Naive thymus-derived CD8-positive, alpha-beta T cell (primary cell): ENCODE results near the gene ERC2. TPM values are rescaled to one million over a fixed set of nuclear protein-coding genes. Genes with fewer than 3 reads are reported as not detected.

Source experiments
- ATAC-seq, 2 donors: fragments of 150-1000 bp; cut with Tn5 transposase in 1 of 2; sonication (Bioruptor Pico), chemical (Tn5 transposase) in 1 of 2; 1 replicate in 1 of 2; 2 replicates in 1 of 2; pipeline ENCODE4 v1.10.0; 2021; ENCODE audit warnings: mild to moderate bottlenecking in 2 of 2, moderate library complexity in 2 of 2
- POLR2A ChIA-PET: fragments of 350-600 bp; sonication (Branson Sonifier 250); formaldehyde crosslinking; loops from one replicate; lab custom pipeline; 2021; ENCODE audit warnings: antibody characterized with exemption; lab: Charles Lee
- DNase-seq, 10 donors: peaks; one replicate each; pipeline versions ENCODE4 v3.0.0 to v3.0.0-alpha.2; 2020 to 2022
- H3K27ac Mint-ChIP-seq, 10 donors: one replicate each; pipeline ENCODE4 v1.8.0; 2020 to 2022; ENCODE audit warnings: mild to moderate bottlenecking in 10 of 10, mixed read lengths in 10 of 10, moderate library complexity in 4 of 10, inconsistent platforms in 1 of 10
- H3K27me3 Mint-ChIP-seq, 5 donors: one replicate each; pipeline ENCODE4 v1.8.0; 2021 to 2022; ENCODE audit warnings: mixed read lengths in 5 of 5
- H3K36me3 Mint-ChIP-seq, 3 donors: one replicate each; pipeline ENCODE4 v1.8.0; 2020 to 2022; ENCODE audit warnings: mixed read lengths in 3 of 3, mild to moderate bottlenecking in 2 of 3, inconsistent platforms in 1 of 3
- H3K4me1 Mint-ChIP-seq, 4 donors: one replicate each; pipeline ENCODE4 v1.8.0; 2021 to 2022; ENCODE audit warnings: mixed read lengths in 4 of 4
- H3K4me3 Mint-ChIP-seq, 10 donors: one replicate each; pipeline ENCODE4 v1.8.0; 2020 to 2022; ENCODE audit warnings: mild to moderate bottlenecking in 10 of 10, mixed read lengths in 10 of 10, moderate library complexity in 6 of 10, inconsistent platforms in 1 of 10
- H3K9me3 Mint-ChIP-seq, 9 donors: one replicate each; pipeline ENCODE4 v1.8.0; 2020 to 2022; ENCODE audit warnings: mixed read lengths in 9 of 9, mild to moderate bottlenecking in 3 of 9, inconsistent platforms in 1 of 9, moderate library complexity in 1 of 9
- polyA plus RNA-seq, 3 donors: library from polyadenylated mRNA; unstranded; fragments of 300-500 nt; fragmentation: Illumina TruSeq; gene quantifications; one replicate each; pipeline ENCODE4 v1.2.3, GENCODE V29; 2021
- total RNA-seq, 8 experiments: library from RNA in 2 of 8; stranded (reverse) in 2 of 8; gene quantifications; one replicate each; pipeline ENCODE4 v1.2.3 and lab custom pipeline; 2021 to 2026

The ERC2 gene
- total and polyA plus RNA-seq, 5 experiments from 2014 or later: 0.05 to 0.29 TPM; not detected in 3

DNA sequence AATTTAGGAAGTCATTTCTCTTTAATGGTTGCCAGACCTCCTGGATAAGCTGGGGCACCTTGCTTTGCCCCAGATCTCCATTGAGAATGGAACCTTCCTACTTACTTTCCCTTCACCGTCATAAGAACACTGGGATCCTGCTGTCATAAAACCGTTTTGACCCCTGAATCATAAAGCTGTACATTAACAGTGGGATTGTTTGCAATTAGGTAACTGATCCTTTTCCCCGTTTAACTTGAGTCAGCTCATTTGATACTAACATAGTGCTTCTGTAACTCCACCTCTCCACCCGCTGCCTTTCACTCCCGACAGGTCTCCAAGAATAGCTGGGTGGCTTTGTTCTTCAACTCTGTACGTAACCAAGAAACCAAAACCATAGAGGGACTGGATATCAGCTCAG, 673.0 kb downstream of the ERC2 start:
- Mint-ChIP-seq H3K4me1 (no peaks in the 10 kb centered on the region), H3K27me3 (peaks cover 0 to 15% (median 2%) of the 10 kb centered on the region in 5 donors)

DNA sequence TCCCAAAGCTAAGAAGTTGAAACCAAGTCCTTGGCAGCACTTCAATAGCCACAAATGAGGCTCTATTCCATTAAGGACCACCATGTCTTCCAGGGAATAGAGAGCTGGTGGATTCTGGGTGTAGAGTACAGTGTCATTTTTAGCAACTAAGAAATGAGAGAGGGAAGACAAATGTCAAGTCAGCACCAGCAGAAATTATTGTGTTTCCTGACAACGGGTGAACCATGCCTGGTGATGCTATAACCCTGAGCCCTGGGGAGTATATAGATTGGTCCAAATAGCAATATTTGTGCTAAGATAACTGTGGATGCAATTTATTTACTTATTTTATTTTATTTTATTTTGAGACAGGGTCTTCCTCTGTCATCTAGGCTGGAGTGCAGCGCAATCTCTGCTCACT, 675.5 kb downstream of the ERC2 start:
- H3K4me3 Mint-ChIP-seq: no peak overlapping the region
- H3K27ac Mint-ChIP-seq: no peak overlapping the region
- peaks cover 0 to 13% (median 2%) of the 10 kb centered on the region in 5 donors for H3K27me3 Mint-ChIP-seq
- ATAC-seq (no peak), DNase-seq (no peak)
- H3K4me1 Mint-ChIP-seq: peaks cover 0 to 3% (median 0%) of the 10 kb centered on the region in 4 donors
- H3K9me3 Mint-ChIP-seq: peaks cover 0 to 11% (median under 1%) of the 10 kb centered on the region in 9 donors
- POLR2A ChIA-PET: no interaction called here
- H3K36me3 Mint-ChIP-seq: no peaks in the 10 kb centered on the region

More for the DNA sequence above, 673.0 kb downstream of the ERC2 start:
- POLR2A ChIA-PET: no interaction called here
- no peak overlapping the region for H3K27ac Mint-ChIP-seq
- peaks cover 0 to 17% (median 0%) of the 10 kb centered on the region in 9 donors for H3K9me3 Mint-ChIP-seq
- no peaks in the 10 kb centered on the region for H3K36me3 Mint-ChIP-seq
- ATAC-seq: no peak
- DNase-seq: no peak
- no peak overlapping the region for H3K4me3 Mint-ChIP-seq

DNA sequence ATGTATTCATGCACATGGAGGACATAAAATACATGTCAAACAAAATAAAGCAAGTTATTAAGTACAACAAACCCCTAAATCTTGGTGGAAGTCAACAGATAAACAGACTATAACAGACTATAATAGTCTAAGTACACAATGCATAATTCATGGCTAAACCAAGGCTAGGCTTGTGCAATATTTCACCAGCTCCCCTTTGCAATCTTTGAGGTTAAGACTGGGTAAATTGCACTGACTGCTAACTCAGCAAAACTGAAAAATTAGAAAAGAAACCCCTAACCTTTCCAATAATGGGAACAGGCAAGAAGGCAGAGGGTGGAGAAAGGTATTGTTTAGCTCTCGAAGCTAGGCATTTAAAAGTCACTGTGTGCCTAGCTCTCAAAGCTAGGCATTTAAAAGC, 676.3 kb downstream of the ERC2 start:
- no peak for ATAC-seq

DNA sequence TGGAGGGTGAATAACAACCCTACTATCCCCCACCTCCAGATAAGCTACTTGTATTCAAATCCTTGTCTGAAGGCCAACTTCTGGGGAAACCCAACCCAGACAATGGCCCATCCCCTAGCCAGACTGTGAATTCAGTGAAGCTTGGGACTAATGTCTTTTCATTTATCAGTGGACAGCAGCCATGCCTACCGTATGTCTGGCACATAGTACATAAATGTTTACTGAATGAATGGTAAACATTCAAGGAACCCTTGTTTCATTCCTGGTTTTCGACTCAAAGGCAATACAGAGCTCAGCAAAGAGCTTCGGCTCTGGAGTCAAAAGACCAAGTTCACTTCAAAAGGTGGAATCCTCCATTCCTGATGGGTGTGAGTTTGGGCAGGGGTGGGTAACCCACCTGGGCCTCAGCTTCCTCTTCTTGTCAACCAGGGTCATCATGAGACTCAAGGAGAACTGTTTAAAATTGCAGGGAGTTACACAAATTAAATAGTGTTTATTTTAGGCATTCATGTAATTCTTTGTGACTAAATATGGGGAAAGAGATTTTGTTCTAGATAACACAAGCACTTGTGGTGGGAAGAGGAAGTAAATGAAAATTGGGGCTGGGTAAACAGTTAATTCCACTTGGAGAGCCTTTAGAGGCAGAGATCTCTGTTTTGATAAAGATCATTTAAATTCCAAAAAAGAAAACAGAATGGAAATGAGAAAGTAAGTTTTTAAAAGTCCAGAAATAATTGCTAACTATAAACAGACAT, 677.5 kb downstream of the ERC2 start:
- POLR2A ChIA-PET: no interaction called here
- Mint-ChIP-seq H3K4me1 (peaks cover 0 to 3% (median 0%) of the 10 kb centered on the region in 4 donors), H3K4me3 (no peak overlapping the region), H3K27me3 (peaks cover 0 to 9% (median under 1%) of the 10 kb centered on the region in 5 donors), H3K27ac (no peak overlapping the region), H3K36me3 (no peaks in the 10 kb centered on the region), H3K9me3 (peaks cover 0 to 8% (median 0%) of the 10 kb centered on the region in 9 donors)
- no peak for ATAC-seq
- DNase-seq: no peak

More for the DNA sequence above, 676.3 kb downstream of the ERC2 start:
- POLR2A ChIA-PET: no interaction called here
- Mint-ChIP-seq H3K27ac (no peak overlapping the region), H3K4me1 (peaks cover 0 to 3% (median 0%) of the 10 kb centered on the region in 4 donors), H3K36me3 (no peaks in the 10 kb centered on the region), H3K27me3 (peaks cover 0 to 13% (median 2%) of the 10 kb centered on the region in 5 donors), H3K9me3 (peaks cover 0 to 8% (median 0%) of the 10 kb centered on the region in 9 donors), H3K4me3 (no peak overlapping the region)
- no peak for DNase-seq

DNA sequence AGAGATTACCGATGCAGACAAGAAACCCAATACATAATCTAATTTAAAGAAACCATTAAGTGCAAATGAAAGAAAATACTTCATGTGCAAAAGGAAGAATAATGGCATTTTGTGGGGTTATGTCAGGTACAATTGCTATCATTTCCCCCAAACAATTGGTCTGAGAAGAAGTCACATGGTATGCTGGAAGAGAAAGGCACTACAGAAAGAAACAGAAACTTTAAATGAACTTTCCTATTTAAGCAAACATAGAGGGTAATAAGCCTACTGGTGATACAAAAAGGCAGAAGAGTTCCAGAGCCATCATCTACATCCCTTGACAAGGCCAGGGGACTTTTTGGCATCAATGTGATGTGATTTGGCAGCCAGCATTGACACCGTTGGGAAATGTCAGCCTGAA, 678.8 kb downstream of the ERC2 start:
- Mint-ChIP-seq H3K9me3 (peaks cover 0 to 8% (median 0%) of the 10 kb centered on the region in 9 donors), H3K36me3 (no peaks in the 10 kb centered on the region), H3K27ac (no peak overlapping the region), H3K4me3 (no peak overlapping the region), H3K4me1 (peaks cover 0 to 3% (median 0%) of the 10 kb centered on the region in 4 donors), H3K27me3 (peaks cover 0 to 3% (median 0%) of the 10 kb centered on the region in 5 donors)
- ATAC-seq (no peak), DNase-seq (no peak)
- POLR2A ChIA-PET: no interaction called here

DNA sequence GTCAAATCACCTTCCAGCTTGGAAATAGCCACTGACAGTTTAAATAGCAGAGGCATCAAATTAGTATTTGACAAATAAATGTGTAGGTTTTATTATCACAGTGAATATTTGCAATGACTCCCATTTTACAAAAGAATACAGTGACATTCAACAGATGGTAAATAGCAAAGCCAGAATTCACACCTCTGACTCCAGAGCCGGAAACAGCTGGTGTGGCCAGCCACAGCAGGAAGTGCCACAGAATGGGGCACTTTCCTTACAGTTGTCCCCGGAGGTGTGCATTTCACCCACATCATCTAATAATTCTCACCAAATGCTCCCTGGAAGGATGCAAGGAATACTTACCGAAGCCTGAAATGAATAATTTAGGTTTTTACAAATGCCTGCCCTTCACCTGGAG, 685.5 kb downstream of the ERC2 start:
- DNase-seq (no peak), ATAC-seq (no peak)
- POLR2A ChIA-PET: no interaction called here
- H3K27me3 Mint-ChIP-seq: peaks cover 0 to 4% (median 0%) of the 10 kb centered on the region in 5 donors
- no peak overlapping the region for H3K4me3 Mint-ChIP-seq
- H3K27ac Mint-ChIP-seq: no peak overlapping the region
- no peaks in the 10 kb centered on the region for H3K36me3 Mint-ChIP-seq
- peaks cover 0 to 4% (median 0%) of the 10 kb centered on the region in 9 donors for H3K9me3 Mint-ChIP-seq
- H3K4me1 Mint-ChIP-seq: no peaks in the 10 kb centered on the region

DNA sequence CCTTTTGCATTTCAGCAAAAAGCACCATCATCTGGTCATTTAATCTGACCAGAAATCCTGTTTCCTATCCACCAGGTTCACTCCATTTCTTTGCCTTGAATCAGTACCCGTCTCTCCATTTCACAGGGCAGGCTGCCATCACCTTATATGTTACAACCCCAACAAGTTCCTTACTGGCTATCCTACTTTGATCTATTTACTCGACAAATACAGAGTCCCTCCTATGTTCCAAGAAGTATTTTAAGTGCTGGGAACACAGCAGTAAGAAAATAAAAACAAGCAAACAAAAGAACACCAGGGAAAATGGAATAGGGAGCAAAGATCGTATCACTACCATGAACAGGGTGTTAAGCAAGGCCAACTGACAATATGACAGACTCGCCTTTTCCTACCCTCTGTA, 685.9 kb downstream of the ERC2 start:
- DNase-seq (no peak), ATAC-seq (no peak)
- H3K4me3 Mint-ChIP-seq: no peak overlapping the region
- H3K36me3 Mint-ChIP-seq: no peaks in the 10 kb centered on the region
- H3K27me3 Mint-ChIP-seq: peaks cover 0 to 4% (median 0%) of the 10 kb centered on the region in 5 donors
- peaks cover 0 to 4% (median 0%) of the 10 kb centered on the region in 9 donors for H3K9me3 Mint-ChIP-seq
- POLR2A ChIA-PET: no interaction called here
- H3K4me1 Mint-ChIP-seq: no peaks in the 10 kb centered on the region
- H3K27ac Mint-ChIP-seq: no peak overlapping the region

DNA sequence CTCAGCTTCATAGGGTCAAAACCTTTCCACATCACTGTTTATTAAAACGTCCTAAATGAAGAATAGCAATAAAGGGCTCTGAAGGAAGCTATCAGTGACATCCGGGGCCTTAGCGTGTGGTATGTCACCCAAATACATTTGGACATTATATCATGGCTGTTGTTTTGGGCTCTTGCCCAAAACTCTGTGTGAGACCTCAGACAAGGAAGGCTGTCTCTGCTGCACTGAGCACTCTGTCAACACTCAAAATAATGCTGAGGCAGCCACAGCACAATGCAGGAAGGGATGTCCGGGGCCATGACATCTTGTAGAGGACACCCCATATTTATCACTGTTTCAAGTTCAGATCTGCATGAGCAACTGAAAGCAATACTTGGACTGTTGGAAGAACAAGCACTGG, 687.4 kb downstream of the ERC2 start:
- POLR2A ChIA-PET: no interaction called here
- Mint-ChIP-seq H3K4me3 (no peak overlapping the region), H3K27ac (no peak overlapping the region), H3K27me3 (peaks cover 0 to 8% (median 4%) of the 10 kb centered on the region in 5 donors), H3K9me3 (peaks cover 0 to 4% (median 0%) of the 10 kb centered on the region in 9 donors), H3K4me1 (no peaks in the 10 kb centered on the region), H3K36me3 (no peaks in the 10 kb centered on the region)
- ATAC-seq: no peak
- DNase-seq: no peak

DNA sequence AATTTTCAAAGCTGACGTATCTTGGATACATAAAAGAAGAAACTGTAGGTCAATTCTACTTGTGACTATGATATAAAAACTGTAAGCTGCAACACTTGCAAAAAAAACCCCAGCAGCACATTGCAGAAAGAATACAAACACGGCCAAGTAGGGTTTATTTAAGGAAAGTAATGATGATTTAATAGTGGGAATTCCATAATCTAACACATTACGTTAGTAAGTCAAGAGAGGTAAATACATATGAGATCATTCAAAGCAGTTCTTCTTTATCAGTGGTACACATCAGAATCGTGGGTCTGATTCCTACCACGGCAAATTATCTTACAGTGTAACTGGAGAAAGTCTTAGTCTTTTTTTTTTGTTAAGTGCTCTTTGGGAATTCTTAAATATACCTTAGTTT, 688.7 kb downstream of the ERC2 start:
- DNase-seq: no peak
- Mint-ChIP-seq H3K4me1 (no peaks in the 10 kb centered on the region), H3K4me3 (no peak overlapping the region), H3K36me3 (no peaks in the 10 kb centered on the region), H3K27me3 (peaks cover 0 to 10% (median 4%) of the 10 kb centered on the region in 5 donors), H3K9me3 (peaks cover 0 to 4% (median 0%) of the 10 kb centered on the region in 9 donors), H3K27ac (no peak overlapping the region)
- POLR2A ChIA-PET: no interaction called here
- ATAC-seq: no peak

DNA sequence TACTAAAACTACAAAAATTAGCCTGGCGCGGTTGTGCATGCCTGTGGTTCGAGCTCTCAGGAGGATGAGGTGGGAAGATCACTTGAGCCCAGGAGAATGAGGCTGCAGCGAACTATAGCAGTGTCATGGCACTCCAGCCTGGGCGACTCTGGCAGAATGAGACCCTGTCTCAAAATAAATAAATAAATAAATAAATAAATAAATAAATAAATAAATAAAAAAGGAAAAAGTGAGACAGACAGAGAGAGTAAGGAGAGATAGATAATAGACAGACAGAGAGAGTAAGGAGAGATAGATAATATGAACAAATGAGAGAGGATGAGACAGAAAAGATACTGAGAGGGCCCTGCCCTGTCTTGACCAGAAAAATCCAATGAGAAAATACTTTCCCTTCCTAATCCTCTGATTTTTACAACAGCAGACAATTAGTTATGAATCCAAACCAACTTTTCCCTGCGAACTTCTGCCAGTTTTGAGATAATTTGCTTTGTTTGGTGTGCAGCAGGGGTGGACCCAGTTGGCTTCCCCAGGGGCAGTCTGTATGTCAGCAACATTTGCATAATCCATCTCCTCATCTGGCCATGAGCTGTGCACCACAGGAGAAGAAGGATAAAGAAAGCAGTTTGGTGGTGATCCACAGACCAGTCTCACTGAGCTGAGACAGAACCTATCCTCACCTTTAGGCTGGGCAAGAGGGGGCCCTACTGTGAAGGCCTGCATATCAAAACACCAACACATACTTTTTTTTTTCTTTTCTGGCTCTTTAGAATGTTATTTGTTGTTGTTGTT, 692.7 kb downstream of the ERC2 start:
- H3K27ac Mint-ChIP-seq: no peak overlapping the region
- H3K36me3 Mint-ChIP-seq: no peaks in the 10 kb centered on the region
- DNase-seq (no peak), ATAC-seq (no peak)
- POLR2A ChIA-PET: no interaction called here
- no peak overlapping the region for H3K4me3 Mint-ChIP-seq
- peaks cover 0 to 4% (median 0%) of the 10 kb centered on the region in 9 donors for H3K9me3 Mint-ChIP-seq
- H3K27me3 Mint-ChIP-seq: peaks cover 0 to 12% (median 4%) of the 10 kb centered on the region in 5 donors
- no peaks in the 10 kb centered on the region for H3K4me1 Mint-ChIP-seq

DNA sequence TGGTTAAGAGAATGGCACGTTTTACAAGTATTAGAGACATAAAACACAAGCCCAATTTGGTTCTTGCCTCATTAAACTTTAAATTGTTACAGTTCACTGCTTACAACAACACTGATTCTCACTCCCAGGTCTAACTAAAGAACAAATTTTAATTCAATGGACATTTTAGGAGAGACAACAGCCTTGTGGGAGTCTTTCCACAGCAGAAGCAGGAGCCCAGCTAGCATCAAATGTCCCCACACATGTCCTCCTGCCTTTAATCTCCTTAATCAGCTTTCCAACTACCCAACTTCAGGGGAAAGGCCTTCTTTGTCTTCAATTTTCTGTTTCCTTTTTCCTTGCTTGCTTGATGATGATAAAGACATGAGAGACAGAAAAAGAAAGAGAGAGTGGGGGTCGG, 693.4 kb downstream of the ERC2 start:
- DNase-seq: no peak
- Mint-ChIP-seq H3K4me3 (no peak overlapping the region), H3K9me3 (peaks cover 0 to 4% (median 0%) of the 10 kb centered on the region in 9 donors), H3K4me1 (no peaks in the 10 kb centered on the region), H3K27me3 (peaks cover 0 to 12% (median 4%) of the 10 kb centered on the region in 5 donors), H3K27ac (no peak overlapping the region), H3K36me3 (no peaks in the 10 kb centered on the region)
- POLR2A ChIA-PET: no interaction called here
- no peak for ATAC-seq

DNA sequence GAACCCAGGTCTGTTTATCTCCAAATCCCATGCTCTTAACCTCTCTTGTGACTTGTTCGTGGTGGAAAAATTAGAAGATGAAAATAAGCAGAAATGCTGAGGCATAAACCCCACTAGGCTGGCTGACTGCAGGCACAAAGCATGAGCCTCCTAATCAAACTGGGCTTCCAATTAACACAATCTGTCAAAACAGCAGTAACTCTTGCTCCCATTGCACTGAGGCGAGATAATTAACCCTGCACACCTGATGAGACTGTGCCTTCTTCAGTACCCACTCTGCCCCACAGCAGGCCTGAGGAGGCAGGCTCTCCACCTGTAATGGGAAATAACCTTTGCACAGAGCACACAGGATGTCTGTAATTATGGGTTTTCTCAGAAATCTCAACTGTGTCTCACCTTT, 696.8 kb downstream of the ERC2 start:
- peaks cover 0 to 12% (median 0%) of the 10 kb centered on the region in 5 donors for H3K27me3 Mint-ChIP-seq
- ATAC-seq (no peak), DNase-seq (no peak)
- POLR2A ChIA-PET: no interaction called here
- no peaks in the 10 kb centered on the region for H3K4me1 Mint-ChIP-seq
- peaks cover 0 to 2% (median 0%) of the 10 kb centered on the region in 9 donors for H3K9me3 Mint-ChIP-seq
- no peaks in the 10 kb centered on the region for H3K36me3 Mint-ChIP-seq
- H3K27ac Mint-ChIP-seq: no peak overlapping the region
- H3K4me3 Mint-ChIP-seq: no peak overlapping the region

DNA sequence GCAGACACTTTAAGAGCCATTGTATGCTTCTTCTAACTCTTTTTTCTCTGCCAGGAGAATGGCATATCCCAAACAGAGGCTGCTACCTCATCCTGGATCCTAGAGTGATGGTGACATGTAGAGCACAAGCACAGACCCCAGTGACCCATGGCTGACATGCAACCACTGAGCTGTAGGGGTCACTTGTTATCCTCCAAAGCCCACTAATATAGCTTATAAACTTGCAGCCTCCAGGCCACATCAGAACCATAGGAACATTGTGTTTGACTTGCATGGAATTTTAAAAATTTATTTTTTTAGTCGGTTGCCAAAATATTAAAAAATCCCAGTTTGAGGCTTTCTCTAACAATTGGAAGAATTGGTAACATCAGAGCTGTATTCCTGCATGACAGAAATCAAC, 698.2 kb downstream of the ERC2 start:
- Mint-ChIP-seq H3K9me3 (peaks cover 0 to 2% (median 0%) of the 10 kb centered on the region in 9 donors), H3K27ac (no peak overlapping the region), H3K4me3 (no peak overlapping the region), H3K36me3 (no peaks in the 10 kb centered on the region), H3K4me1 (no peaks in the 10 kb centered on the region), H3K27me3 (peaks cover 0 to 11% (median 0%) of the 10 kb centered on the region in 5 donors)
- DNase-seq (no peak), ATAC-seq (no peak)
- POLR2A ChIA-PET: no interaction called here
